GM18870 (cell line): ENCODE results near the gene GPNMB.

Experiments used
- ATAC-seq: cut with Tn5 transposase; IDR thresholded peaks from one replicate; pipeline ENCODE4 v1.9.1; 2021; ENCODE audit warnings: moderate library complexity; ENCODE audit not compliant: unreplicated experiment

The GPNMB gene

GRCh38 chr7:23228412-23228811, 18.2 kb upstream of the GPNMB start:
- no peak for ATAC-seq

GRCh38 chr7:23230641-23231101, 15.9 kb upstream of the GPNMB start:
- ATAC-seq: no peak

GRCh38 chr7:23232966-23233365, 13.6 kb upstream of the GPNMB start:
- no peak for ATAC-seq

- ATAC-seq: peak; percentile 91
These were observed 11.8 kb upstream of the GPNMB start for GRCh38 chr7:23234569-23235296.

GRCh38 chr7:23235813-23236221, 10.8 kb upstream of the GPNMB start:
- no peak for ATAC-seq

- no peak for ATAC-seq
These were observed 9.6 kb upstream of the GPNMB start for GRCh38 chr7:23237000-23237399.

GRCh38 chr7:23238983-23239652, 7.5 kb upstream of the GPNMB start:
- ATAC-seq: no peak

- ATAC-seq: no peak
These were observed 6.9 kb upstream of the GPNMB start for GRCh38 chr7:23239698-23240097.

GRCh38 chr7:23242321-23242720, 4.3 kb upstream of the GPNMB start:
- ATAC-seq: no peak

- ATAC-seq: no peak
These were observed 3.6 kb upstream of the GPNMB start for GRCh38 chr7:23242935-23243334.

GRCh38 chr7:23247046-23247602, 549 bp downstream of the GPNMB start:
- ATAC-seq: no peak

GRCh38 chr7:23247603-23248335, 1.2 kb downstream of the GPNMB start:
- no peak for ATAC-seq

GRCh38 chr7:23249486-23249885, 2.9 kb downstream of the GPNMB start:
- no peak for ATAC-seq

GRCh38 chr7:23254051-23254681, 7.6 kb downstream of the GPNMB start:
- no peak for ATAC-seq

- no peak for ATAC-seq
These were observed 10.2 kb downstream of the GPNMB start for GRCh38 chr7:23256731-23257130.

- ATAC-seq: no peak
These were observed 13.8 kb downstream of the GPNMB start for GRCh38 chr7:23260371-23260770.

- peak; percentile 52 for ATAC-seq
These were observed 15.4 kb downstream of the GPNMB start for GRCh38 chr7:23261843-23262452.

- peak; percentile 50 for ATAC-seq
These were observed 18.4 kb downstream of the GPNMB start for GRCh38 chr7:23264916-23265458.

- ATAC-seq: no peak
These were observed 20.3 kb downstream of the GPNMB start for GRCh38 chr7:23266918-23267317.

- no peak for ATAC-seq
These were observed 20.8 kb downstream of the GPNMB start for GRCh38 chr7:23267357-23267756.
